Measurements from ENCODE around the gene FN1. TPM values are rescaled to one million over a fixed set of nuclear protein-coding genes. Genes with fewer than 3 reads are reported as not detected.
"Not testable (repeated sequence)": the region's sequence is repeated elsewhere in the genome, so short reads cannot be mapped to it uniquely, and the experiment has no call there.

Gene FN1
- total and polyA plus RNA-seq, 2 donors (not counting 1 experiment from before 2014, with no cell fraction given): 3,629 to 5,906 TPM

DNA sequence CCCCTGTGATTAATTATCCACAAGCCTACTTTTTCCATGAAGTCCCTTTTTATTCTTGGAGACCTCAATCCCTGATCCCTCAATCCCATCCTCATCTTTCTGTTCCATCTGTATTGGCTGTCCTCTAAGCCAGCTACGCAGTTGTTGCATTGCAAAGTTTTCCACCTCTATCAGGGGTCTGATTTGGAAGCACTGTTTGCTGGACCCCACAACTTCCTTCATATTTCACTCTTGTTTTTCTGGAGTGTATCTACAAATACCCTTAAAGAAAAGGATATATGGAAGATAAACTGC, 22.4 kb downstream of the FN1 start:
- no peak overlapping the region for H3K4me2 ChIP-seq (ENCODE audit: extremely low read depth, insufficient read depth, low read length)
- peaks cover 21% of the 10 kb centered on the region for H3K4me1 ChIP-seq (ENCODE audit: control insufficient read depth, extremely low read depth, insufficient read depth, low read length)
- peak overlapping the region; percentile 12 for H3K27ac ChIP-seq (ENCODE audit: insufficient read depth, low read length)
- H3K36me3 ChIP-seq (ENCODE audit: control insufficient read depth, insufficient read depth, low read length): peaks cover 22% of the 10 kb centered on the region
- no peak overlapping the region for H2AFZ ChIP-seq (ENCODE audit: low read length)
- H3K9me3 ChIP-seq (ENCODE audit: control insufficient read depth, insufficient read depth, low read depth, low read length): no peaks in the 10 kb centered on the region
- peaks cover 23% of the 10 kb centered on the region for H3K79me2 ChIP-seq (ENCODE audit: control insufficient read depth, insufficient read depth, low read length)
- no peak for DNase-seq (ENCODE audit: low read depth in 2 of 2)
- no peak overlapping the region for H3K9ac ChIP-seq (ENCODE audit: insufficient read depth, low read length)
- TF ChIP-seq, protein P1, sequence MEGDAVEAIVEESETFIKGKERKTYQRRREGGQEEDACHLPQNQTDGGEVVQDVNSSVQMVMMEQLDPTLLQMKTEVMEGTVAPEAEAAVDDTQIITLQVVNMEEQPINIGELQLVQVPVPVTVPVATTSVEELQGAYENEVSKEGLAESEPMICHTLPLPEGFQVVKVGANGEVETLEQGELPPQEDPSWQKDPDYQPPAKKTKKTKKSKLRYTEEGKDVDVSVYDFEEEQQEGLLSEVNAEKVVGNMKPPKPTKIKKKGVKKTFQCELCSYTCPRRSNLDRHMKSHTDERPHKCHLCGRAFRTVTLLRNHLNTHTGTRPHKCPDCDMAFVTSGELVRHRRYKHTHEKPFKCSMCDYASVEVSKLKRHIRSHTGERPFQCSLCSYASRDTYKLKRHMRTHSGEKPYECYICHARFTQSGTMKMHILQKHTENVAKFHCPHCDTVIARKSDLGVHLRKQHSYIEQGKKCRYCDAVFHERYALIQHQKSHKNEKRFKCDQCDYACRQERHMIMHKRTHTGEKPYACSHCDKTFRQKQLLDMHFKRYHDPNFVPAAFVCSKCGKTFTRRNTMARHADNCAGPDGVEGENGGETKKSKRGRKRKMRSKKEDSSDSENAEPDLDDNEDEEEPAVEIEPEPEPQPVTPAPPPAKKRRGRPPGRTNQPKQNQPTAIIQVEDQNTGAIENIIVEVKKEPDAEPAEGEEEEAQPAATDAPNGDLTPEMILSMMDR (conservative IDR thresholded peaks at IDR 0.05 in 1 of 2, IDR thresholded peaks at IDR 0.05 in 1 of 2; ENCODE audit: low read depth in 1 of 2, low read length in 2 of 2): no peak
- TF ChIP-seq EZH2 (IDR thresholded peaks at IDR 0.05; ENCODE audit: low read length, missing control alignments): no peak
- no peak overlapping the region for H3K4me3 ChIP-seq (replicated peaks in 1 of 4; ENCODE audit: control extremely low read depth in 1 of 4, insufficient read depth in 1 of 4, low read depth in 3 of 4, low read length in 4 of 4)
- H4K20me1 ChIP-seq (ENCODE audit: control insufficient read depth, extremely low read depth, insufficient read depth, low read length): no peaks in the 10 kb centered on the region
- no peaks in the 10 kb centered on the region for H3K27me3 ChIP-seq (ENCODE audit: control insufficient read depth, insufficient read depth, low read length)

GRCh38 chr2:215411941-215412743, 23.7 kb downstream of the FN1 start:
- no peak overlapping the region for H3K4me3 ChIP-seq (replicated peaks in 1 of 4; ENCODE audit: control extremely low read depth in 1 of 4, insufficient read depth in 1 of 4, low read depth in 3 of 4, low read length in 4 of 4)

DNA sequence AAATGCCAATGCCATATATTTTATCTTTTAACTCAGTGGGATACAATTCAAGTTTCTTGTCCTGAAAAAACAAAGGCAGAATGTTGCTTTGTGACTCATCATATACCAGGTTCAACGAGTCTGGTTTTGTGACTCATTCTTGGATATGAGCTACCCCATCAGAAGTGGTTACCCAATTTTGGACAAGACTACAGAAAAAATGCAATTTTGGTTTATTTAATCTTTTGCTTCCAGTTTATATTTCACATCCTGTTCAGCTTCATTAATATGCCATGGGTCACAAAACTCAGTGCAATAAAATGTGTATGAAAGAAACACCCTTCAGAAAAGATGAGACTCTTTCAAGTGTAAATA, 25.0 kb downstream of the FN1 start:
- Histone ChIP-seq H3K36me3 (ENCODE audit: control insufficient read depth, insufficient read depth, low read length) (peaks cover 26% of the 10 kb centered on the region), H3K4me1 (ENCODE audit: control insufficient read depth, extremely low read depth, insufficient read depth, low read length) (peaks cover 18% of the 10 kb centered on the region)
- TF ChIP-seq, protein P1 (conservative IDR thresholded peaks at IDR 0.05 in 1 of 2, IDR thresholded peaks at IDR 0.05 in 1 of 2; ENCODE audit: low read depth in 1 of 2, low read length in 2 of 2): no peak
- no peak for TF ChIP-seq EZH2 (IDR thresholded peaks at IDR 0.05; ENCODE audit: low read length, missing control alignments)

More at GRCh38 chr2:215411941-215412743, 23.7 kb downstream of the FN1 start:
- Histone ChIP-seq H3K79me2 (ENCODE audit: control insufficient read depth, insufficient read depth, low read length) (peaks cover 21% of the 10 kb centered on the region), H3K4me1 (ENCODE audit: control insufficient read depth, extremely low read depth, insufficient read depth, low read length) (peaks cover 18% of the 10 kb centered on the region), H3K36me3 (ENCODE audit: control insufficient read depth, insufficient read depth, low read length) (peaks cover 23% of the 10 kb centered on the region), H3K9me3 (ENCODE audit: control insufficient read depth, insufficient read depth, low read depth, low read length) (no peaks in the 10 kb centered on the region), H3K27me3 (ENCODE audit: control insufficient read depth, insufficient read depth, low read length) (no peaks in the 10 kb centered on the region), H2AFZ (ENCODE audit: low read length) (no peak overlapping the region), H3K27ac (ENCODE audit: insufficient read depth, low read length) (no peak overlapping the region), H3K9ac (ENCODE audit: insufficient read depth, low read length) (no peak overlapping the region), H3K4me2 (ENCODE audit: extremely low read depth, insufficient read depth, low read length) (no peak overlapping the region), H4K20me1 (ENCODE audit: control insufficient read depth, extremely low read depth, insufficient read depth, low read length) (no peaks in the 10 kb centered on the region)
- peak in 1 of 2 donors; percentile 57 for DNase-seq (ENCODE audit: low read depth in 2 of 2)
- TF ChIP-seq, protein P1 (conservative IDR thresholded peaks at IDR 0.05 in 1 of 2, IDR thresholded peaks at IDR 0.05 in 1 of 2; ENCODE audit: low read depth in 1 of 2, low read length in 2 of 2): no peak
- no peak for TF ChIP-seq EZH2 (IDR thresholded peaks at IDR 0.05; ENCODE audit: low read length, missing control alignments)

GRCh38 chr2:215410181-215410931, 25.5 kb downstream of the FN1 start:
- Histone ChIP-seq H3K4me1 (ENCODE audit: control insufficient read depth, extremely low read depth, insufficient read depth, low read length) (peaks cover 18% of the 10 kb centered on the region), H3K79me2 (ENCODE audit: control insufficient read depth, insufficient read depth, low read length) (peaks cover 20% of the 10 kb centered on the region), H3K27ac (ENCODE audit: insufficient read depth, low read length) (peak overlapping the region; percentile 24), H3K36me3 (ENCODE audit: control insufficient read depth, insufficient read depth, low read length) (peaks cover 28% of the 10 kb centered on the region)
- DNase-seq (ENCODE audit: low read depth in 2 of 2): peak in 1 of 2 donors; percentile 49
- H3K4me2 ChIP-seq (ENCODE audit: extremely low read depth, insufficient read depth, low read length); H3K9ac ChIP-seq (ENCODE audit: insufficient read depth, low read length); H2AFZ ChIP-seq (ENCODE audit: low read length); H3K9me3 ChIP-seq (ENCODE audit: control insufficient read depth, insufficient read depth, low read depth, low read length); H4K20me1 ChIP-seq (ENCODE audit: control insufficient read depth, extremely low read depth, insufficient read depth, low read length); H3K4me3 ChIP-seq (replicated peaks in 1 of 4; ENCODE audit: control extremely low read depth in 1 of 4, insufficient read depth in 1 of 4, low read depth in 3 of 4, low read length in 4 of 4); H3K27me3 ChIP-seq (ENCODE audit: control insufficient read depth, insufficient read depth, low read length): not testable (repeated sequence)

More for the DNA sequence above, 25.0 kb downstream of the FN1 start:
- DNase-seq (ENCODE audit: low read depth in 2 of 2): peak; percentile 98
- Histone ChIP-seq H3K4me3 (replicated peaks in 1 of 4; ENCODE audit: control extremely low read depth in 1 of 4, insufficient read depth in 1 of 4, low read depth in 3 of 4, low read length in 4 of 4) (no peak overlapping the region), H3K9me3 (ENCODE audit: control insufficient read depth, insufficient read depth, low read depth, low read length) (no peaks in the 10 kb centered on the region), H3K27ac (ENCODE audit: insufficient read depth, low read length) (no peak overlapping the region), H2AFZ (ENCODE audit: low read length) (no peak overlapping the region), H3K9ac (ENCODE audit: insufficient read depth, low read length) (no peak overlapping the region), H3K27me3 (ENCODE audit: control insufficient read depth, insufficient read depth, low read length) (no peaks in the 10 kb centered on the region), H3K4me2 (ENCODE audit: extremely low read depth, insufficient read depth, low read length) (no peak overlapping the region), H3K79me2 (ENCODE audit: control insufficient read depth, insufficient read depth, low read length) (peaks cover 20% of the 10 kb centered on the region), H4K20me1 (ENCODE audit: control insufficient read depth, extremely low read depth, insufficient read depth, low read length) (no peaks in the 10 kb centered on the region)
